GM12865 (cell line): Measurements from ENCODE around the gene WASHC1.
"Not testable (repeated sequence)": the region's sequence is repeated elsewhere in the genome, so short reads cannot be mapped to it uniquely, and the experiment has no call there.

Experiments
- DNase-seq: peaks from one replicate; pipeline ENCODE4 v3.0.0; 2010; ENCODE audit warnings: low read depth
- H3K4me3 ChIP-seq: 2 replicates; pipeline ENCODE4 v1.5.1; 2011; ENCODE audit warnings: mild to moderate bottlenecking, low read depth, low read length, control low read depth
- TF ChIP-seq, protein P1 (sequence below): IDR thresholded peaks from 2 replicates; pipeline ENCODE4 v1.5.1; 2011; ENCODE audit warnings: low read length, control low read depth, low read depth, inconsistent platforms; ENCODE audit not compliant: insufficient read depth; ENCODE audit errors: missing control alignments

The WASHC1 gene

DNA sequence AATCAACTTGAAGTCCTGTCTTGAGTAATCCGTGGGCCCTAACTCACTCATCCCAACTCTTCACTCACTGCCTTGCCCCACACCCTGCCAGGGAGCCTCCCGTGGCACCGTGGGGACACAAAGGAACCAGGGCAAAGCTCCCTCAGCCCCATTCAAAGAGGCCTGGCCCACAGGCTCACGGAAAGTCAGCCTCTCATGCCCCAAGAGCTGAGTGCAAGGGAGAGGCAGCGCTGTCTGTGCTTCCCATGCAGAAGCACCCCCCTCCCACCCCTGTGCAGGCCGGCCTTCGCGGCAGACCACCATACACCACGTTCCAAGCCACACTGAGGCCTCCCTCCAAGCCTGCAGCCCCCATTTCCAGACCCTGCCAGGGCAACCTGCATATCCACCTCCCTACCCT lies 7.6 kb downstream of the WASHC1 start:
- not testable (repeated sequence) for H3K4me3 ChIP-seq, DNase-seq

DNA sequence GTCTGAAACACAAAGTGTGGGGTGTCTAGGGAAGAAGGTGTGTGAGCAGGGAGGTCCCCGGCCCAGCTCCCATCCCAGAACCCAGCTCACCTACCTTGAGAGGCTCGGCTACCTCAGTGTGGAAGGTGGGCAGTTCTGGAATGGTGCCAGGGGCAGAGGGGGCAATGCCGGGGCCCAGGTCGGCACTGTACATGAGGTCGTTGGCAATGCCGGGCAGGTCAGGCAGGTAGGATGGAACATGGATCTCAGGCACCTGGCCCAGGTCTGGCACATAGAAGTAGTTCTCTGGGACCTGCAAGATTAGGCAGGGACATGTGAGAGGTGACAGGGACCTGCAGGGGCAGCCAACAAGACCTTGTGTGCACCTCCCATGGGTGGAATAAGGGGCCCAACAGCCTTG lies 12.4 kb downstream of the WASHC1 start:
- not testable (repeated sequence) for DNase-seq, H3K4me3 ChIP-seq

DNA sequence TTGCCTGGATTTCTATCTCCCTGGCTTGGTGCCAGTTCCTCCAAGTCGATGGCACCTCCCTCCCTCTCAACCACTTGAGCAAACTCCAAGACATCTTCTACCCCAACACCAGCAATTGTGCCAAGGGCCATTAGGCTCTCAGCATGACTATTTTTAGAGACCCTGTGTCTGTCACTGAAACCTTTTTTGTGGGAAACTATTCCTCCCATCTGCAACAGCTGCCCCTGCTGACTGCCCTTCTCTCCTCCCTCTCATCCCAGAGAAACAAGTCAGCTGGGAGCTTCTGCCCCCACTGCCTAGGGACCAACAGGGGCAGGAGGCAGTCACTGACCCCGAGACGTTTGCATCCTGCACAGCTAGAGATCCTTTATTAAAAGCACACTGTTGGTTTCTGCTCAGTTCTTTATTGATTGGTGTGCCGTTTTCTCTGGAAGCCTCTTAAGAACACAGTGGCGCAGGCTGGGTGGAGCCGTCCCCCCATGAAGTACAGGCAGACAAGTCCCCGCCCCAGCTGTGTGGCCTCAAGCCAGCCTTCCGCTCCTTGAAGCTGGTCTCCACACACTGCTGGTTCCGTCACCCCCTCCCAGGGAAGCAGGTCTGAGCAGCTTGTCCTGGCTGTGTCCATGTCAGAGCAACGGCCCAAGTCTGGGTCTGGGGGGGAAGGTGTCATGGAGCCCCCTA lies 15.0 kb downstream of the WASHC1 start:
- not testable (repeated sequence) for H3K4me3 ChIP-seq, DNase-seq

DNA sequence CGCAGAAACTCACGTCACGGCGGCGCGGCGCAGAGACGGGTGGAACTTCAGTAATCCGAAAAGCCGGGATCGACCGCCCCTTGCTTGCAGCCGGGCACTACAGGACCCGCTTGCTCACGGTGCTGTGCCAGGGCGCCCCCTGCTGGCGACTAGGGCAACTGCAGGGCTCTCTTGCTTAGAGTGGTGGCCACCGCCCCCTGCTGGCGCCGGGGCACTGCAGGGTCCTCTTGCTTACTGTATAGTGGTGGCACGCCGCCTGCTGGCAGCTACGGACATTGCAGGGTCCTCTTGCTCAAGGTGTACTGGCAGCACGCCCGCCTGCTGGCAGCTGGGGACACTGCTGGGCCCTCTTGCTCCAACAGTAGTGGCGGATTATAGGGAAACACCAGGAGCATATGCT lies 18.1 kb downstream of the WASHC1 start:
- H3K4me3 ChIP-seq, DNase-seq: not testable (repeated sequence)
- TF ChIP-seq, protein P1, sequence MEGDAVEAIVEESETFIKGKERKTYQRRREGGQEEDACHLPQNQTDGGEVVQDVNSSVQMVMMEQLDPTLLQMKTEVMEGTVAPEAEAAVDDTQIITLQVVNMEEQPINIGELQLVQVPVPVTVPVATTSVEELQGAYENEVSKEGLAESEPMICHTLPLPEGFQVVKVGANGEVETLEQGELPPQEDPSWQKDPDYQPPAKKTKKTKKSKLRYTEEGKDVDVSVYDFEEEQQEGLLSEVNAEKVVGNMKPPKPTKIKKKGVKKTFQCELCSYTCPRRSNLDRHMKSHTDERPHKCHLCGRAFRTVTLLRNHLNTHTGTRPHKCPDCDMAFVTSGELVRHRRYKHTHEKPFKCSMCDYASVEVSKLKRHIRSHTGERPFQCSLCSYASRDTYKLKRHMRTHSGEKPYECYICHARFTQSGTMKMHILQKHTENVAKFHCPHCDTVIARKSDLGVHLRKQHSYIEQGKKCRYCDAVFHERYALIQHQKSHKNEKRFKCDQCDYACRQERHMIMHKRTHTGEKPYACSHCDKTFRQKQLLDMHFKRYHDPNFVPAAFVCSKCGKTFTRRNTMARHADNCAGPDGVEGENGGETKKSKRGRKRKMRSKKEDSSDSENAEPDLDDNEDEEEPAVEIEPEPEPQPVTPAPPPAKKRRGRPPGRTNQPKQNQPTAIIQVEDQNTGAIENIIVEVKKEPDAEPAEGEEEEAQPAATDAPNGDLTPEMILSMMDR = peak; percentile 41

DNA sequence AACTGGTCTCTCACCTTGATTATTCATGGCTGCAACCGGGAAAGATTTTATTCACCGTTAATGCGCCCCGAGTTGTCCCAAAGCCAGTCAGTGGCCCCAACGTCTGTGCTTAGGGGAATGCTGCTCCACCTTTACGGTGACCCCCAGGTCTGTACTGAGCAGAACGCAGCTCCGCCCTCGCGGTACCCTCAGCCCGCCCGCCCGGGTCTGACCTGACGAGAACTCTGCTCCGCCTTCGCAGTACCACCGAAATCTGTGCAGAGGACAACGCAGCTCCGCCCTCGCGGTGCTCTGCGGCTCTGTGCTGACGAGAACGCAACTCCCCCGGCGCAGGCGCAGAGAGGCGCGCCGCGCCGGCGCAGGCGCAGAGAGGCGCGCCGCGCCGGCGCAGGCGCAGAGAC lies 18.6 kb downstream of the WASHC1 start:
- DNase-seq = not testable (repeated sequence)

DNA sequence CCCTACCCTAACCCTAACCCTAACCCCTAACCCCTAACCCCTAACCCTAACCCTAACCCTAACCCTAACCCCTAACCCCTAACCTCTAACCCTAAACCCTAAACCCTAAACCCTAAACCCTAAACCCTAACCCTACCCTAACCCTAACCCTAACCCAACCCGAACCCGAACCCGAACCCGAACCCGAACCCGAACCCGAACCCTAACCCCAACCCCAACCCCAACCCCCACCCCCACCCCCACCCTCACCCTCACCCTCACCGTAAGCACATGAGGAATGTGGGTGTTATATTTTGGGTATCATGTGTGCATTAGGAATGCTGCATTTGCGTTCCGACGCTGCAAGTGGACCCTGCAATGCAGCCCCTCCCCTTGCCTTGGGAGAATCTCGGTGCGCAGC lies 19.0 kb downstream of the WASHC1 start:
- H3K4me3 ChIP-seq, DNase-seq: not testable (repeated sequence)

More for the DNA sequence above, 18.6 kb downstream of the WASHC1 start:
- H3K4me3 ChIP-seq = not testable (repeated sequence)
